AG09309 (cell line): ENCODE results near the gene NMNAT2.

ENCODE experiments used
- DNase-seq: peaks from one replicate; pipeline ENCODE4 v3.0.0-alpha.2; 2010; ENCODE audit warnings: low read depth
- H3K4me3 ChIP-seq: 2 replicates; pipeline ENCODE4 v1.5.1; 2011; ENCODE audit warnings: mild to moderate bottlenecking, low read depth, low read length, moderate library complexity; ENCODE audit not compliant: control insufficient read depth
- TF ChIP-seq, protein P1 (sequence below): IDR thresholded peaks from 2 replicates; pipeline ENCODE4 v1.5.1; 2011; ENCODE audit warnings: mild to moderate bottlenecking, low read depth, low read length, inconsistent platforms; ENCODE audit not compliant: insufficient read depth, control insufficient read depth; ENCODE audit errors: missing control alignments

Gene NMNAT2

GRCh38 chr1:183374825-183375224 lies 43.4 kb downstream of the NMNAT2 start:
- no peak for DNase-seq
- no peak overlapping the region for H3K4me3 ChIP-seq
- TF ChIP-seq, protein P1, sequence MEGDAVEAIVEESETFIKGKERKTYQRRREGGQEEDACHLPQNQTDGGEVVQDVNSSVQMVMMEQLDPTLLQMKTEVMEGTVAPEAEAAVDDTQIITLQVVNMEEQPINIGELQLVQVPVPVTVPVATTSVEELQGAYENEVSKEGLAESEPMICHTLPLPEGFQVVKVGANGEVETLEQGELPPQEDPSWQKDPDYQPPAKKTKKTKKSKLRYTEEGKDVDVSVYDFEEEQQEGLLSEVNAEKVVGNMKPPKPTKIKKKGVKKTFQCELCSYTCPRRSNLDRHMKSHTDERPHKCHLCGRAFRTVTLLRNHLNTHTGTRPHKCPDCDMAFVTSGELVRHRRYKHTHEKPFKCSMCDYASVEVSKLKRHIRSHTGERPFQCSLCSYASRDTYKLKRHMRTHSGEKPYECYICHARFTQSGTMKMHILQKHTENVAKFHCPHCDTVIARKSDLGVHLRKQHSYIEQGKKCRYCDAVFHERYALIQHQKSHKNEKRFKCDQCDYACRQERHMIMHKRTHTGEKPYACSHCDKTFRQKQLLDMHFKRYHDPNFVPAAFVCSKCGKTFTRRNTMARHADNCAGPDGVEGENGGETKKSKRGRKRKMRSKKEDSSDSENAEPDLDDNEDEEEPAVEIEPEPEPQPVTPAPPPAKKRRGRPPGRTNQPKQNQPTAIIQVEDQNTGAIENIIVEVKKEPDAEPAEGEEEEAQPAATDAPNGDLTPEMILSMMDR, result no peak

- TF ChIP-seq, protein P1, result no peak
- no peak overlapping the region for H3K4me3 ChIP-seq
- DNase-seq, result no peak
Observed at GRCh38 chr1:183372586-183373230, 45.5 kb downstream of the NMNAT2 start.

GRCh38 chr1:183370399-183371058 lies 47.7 kb downstream of the NMNAT2 start:
- TF ChIP-seq, protein P1, result no peak
- DNase-seq, result no peak
- no peak overlapping the region for H3K4me3 ChIP-seq

DNA sequence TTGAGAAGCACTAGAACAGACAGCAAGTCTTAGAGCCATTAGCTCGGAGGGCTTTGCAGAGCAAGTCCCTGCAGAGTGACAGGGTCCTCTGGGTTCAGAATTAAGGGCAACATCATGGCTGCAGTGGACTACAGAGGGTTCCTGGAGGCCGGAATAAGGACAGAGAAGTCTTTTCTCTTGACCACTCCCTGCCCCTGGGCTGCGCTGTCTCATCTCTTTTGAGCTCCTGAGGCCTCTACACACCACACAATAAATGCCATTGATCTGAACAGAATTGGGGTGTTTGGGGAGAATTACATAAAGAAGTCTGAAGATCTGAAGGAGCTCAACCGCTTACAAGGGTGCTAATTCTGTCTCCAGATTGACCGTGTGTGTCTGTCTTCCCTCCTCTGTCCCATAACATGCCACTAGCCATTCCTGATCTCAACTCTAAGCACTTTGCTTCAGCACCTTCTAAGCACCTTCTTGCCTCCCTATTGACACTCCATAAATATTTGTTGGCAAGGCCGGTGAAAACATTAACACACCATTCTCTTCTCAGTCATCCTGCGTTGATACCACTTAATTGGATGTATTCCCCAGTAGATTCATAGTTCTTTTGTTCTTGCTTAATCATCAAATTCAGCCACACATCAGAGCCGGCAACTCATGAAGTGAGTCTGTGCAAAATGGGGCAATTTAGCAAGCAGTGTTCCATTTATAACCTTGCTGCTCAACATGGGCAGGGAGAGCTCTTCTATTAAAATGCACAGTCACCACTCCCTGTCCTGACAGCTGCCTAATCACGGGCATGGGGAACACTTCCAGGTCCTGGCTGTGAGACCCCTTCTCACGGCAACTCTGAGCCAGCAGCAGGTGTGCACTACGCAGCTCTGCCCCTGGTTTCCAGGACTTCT lies 49.7 kb downstream of the NMNAT2 start:
- TF ChIP-seq, protein P1, result no peak
- no peak for DNase-seq

GRCh38 chr1:183366116-183366515 lies 52.1 kb downstream of the NMNAT2 start:
- TF ChIP-seq, protein P1, result no peak
- DNase-seq, result no peak

More for the DNA sequence above, 49.7 kb downstream of the NMNAT2 start:
- no peak overlapping the region for H3K4me3 ChIP-seq

DNA sequence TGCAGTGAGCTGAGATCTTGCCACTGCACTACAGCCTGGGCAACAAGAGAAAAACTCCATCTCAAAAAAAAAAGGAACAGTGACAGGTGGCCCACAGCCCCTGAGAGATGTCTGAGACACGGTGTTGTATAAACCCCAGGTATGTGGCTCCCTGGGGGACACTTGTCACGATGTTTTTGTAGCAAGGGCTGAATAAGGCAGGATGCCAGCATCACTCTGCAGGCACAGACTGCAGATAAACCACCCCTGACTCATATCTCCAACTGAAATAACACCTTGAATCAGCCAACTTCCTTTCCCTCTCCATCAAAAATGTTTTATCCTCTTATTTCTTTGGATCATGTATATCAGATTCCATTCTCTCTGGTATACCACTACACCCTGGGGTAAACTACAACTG lies 52.5 kb downstream of the NMNAT2 start:
- no peak overlapping the region for H3K4me3 ChIP-seq
- TF ChIP-seq, protein P1, result no peak
- DNase-seq, result no peak

More at GRCh38 chr1:183366116-183366515, 52.1 kb downstream of the NMNAT2 start:
- H3K4me3 ChIP-seq, result no peak overlapping the region
